NK-92 treated with Interleukin-12 subunit alpha and Interleukin-12 subunit beta, amount 100 ng/mL, for 24 hours (cell line): ENCODE data around the gene ALDH1L2.
"Not testable (repeated sequence)": the region's sequence is repeated elsewhere in the genome, so short reads cannot be mapped to it uniquely, and the experiment has no call there.

Source experiments
- DNase-seq: peaks from one replicate; lab custom pipeline; 2025; lab: John Stamatoyannopoulos, UW

ALDH1L2 gene

GRCh38 chr12:104977688-104978087 is 106.6 kb downstream of the ALDH1L2 start:
- not testable (repeated sequence) for DNase-seq

- no peak for DNase-seq
Measured at GRCh38 chr12:104976703-104977102, 107.6 kb downstream of the ALDH1L2 start.

- no peak for DNase-seq
Measured at GRCh38 chr12:104975587-104976343, 108.5 kb downstream of the ALDH1L2 start.

- DNase-seq = no peak
Measured at GRCh38 chr12:104974626-104975290, 109.5 kb downstream of the ALDH1L2 start.

- DNase-seq = no peak
Measured at GRCh38 chr12:104973250-104973649, 111.0 kb downstream of the ALDH1L2 start.

GRCh38 chr12:104971306-104971705 is 113.0 kb downstream of the ALDH1L2 start:
- DNase-seq = no peak
